Transverse colon (tissue), 4 donors: ENCODE measurements around the gene RIC1.

Experiments used
- CTCF ChIP-seq, 5 experiments: fragments of 200-600 bp in 3 of 5; fragments of 450-650 bp in 2 of 5; sonication (generic) in 3 of 5; IDR thresholded peaks; 1 replicate in 2 of 5; 2 replicates in 3 of 5; pipeline ENCODE4 v1.5.1; 2016 to 2017; ENCODE audit warnings: antibody characterized with exemption in 5 of 5, inconsistent platforms in 3 of 5, mild to moderate bottlenecking in 2 of 5, moderate library complexity in 1 of 5
- EP300 ChIP-seq: sonication (generic); formaldehyde crosslinking; IDR thresholded peaks from one replicate; pipeline ENCODE4 v1.6.1; 2017; ENCODE audit warnings: antibody characterized with exemption, low read depth
- POLR2A ChIP-seq: fragments of 450-650 bp; IDR thresholded peaks from one replicate; pipeline ENCODE4 v1.6.1; 2016; ENCODE audit warnings: antibody characterized with exemption, mild to moderate bottlenecking, moderate library complexity
- POLR2AphosphoS5 ChIP-seq, 3 donors: sonication (generic); formaldehyde crosslinking; IDR thresholded peaks; one replicate each; pipeline ENCODE4 v1.6.1; 2016; ENCODE audit warnings: antibody characterized with exemption in 3 of 3

GRCh38 chr9:5582835-5583195 is 46.1 kb upstream of the RIC1 start:
- TF ChIP-seq CTCF (IDR thresholded peaks at IDR 0.05) (no peak), EP300 (no peak), POLR2A (no peak), POLR2AphosphoS5 (IDR thresholded peaks at IDR 0.05) (no peak)
